T-helper 9 cell (primary cell): ENCODE data around the gene CDKAL1.
"Not testable (repeated sequence)": the region's sequence is repeated elsewhere in the genome, so short reads cannot be mapped to it uniquely, and the experiment has no call there.

Source experiments
- DNase-seq: peaks from one replicate; pipeline ENCODE4 v3.0.0-alpha.2; 2020

The CDKAL1 gene

GRCh38 chr6:21085643-21086042 lies 551.4 kb downstream of the CDKAL1 start:
- DNase-seq, result no peak

GRCh38 chr6:21087188-21087587 lies 552.9 kb downstream of the CDKAL1 start:
- no peak for DNase-seq

- no peak for DNase-seq
Observed at GRCh38 chr6:21091411-21091810, 557.2 kb downstream of the CDKAL1 start.

GRCh38 chr6:21092231-21092772 lies 558.0 kb downstream of the CDKAL1 start:
- not testable (repeated sequence) for DNase-seq

DNA sequence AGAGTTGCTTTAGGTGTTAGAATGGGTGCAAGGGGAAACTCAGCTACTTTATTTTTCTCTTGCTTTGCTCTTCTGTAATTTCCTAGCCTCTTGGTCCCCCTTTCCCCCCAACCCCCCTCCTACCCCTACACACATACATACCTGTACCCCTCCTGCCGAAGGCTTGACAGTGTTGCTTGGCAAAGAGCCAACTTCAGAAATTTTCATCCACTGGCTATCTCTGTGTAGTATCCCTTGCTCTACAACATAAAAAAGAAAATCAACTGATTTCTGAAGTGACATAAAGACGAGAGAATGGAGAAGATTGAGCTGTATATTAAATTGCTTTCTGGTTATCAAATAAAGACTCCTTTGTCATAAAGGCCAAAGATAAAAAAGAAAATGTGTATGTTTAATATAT lies 561.2 kb downstream of the CDKAL1 start:
- DNase-seq, result no peak

DNA sequence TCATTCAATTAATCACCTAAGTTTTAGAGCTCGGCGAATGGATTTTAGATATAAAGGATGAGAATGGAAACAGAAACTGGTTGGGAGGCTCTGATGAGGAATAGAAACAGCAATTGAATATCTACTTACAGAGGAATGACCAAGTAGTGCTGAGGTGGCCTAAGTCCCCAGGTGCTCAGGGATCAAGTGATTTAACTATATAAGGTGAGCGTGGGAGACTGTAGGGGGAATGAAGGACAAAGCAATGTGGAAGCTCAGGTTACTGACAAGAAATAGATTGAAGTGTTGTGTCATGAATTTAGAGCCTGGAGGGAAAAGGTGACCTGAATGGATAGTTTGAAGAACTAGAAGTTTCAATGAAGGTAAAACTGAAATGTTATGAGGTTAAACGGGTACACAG lies 563.9 kb downstream of the CDKAL1 start:
- DNase-seq, result no peak

- no peak for DNase-seq
Observed at GRCh38 chr6:21098744-21099143, 564.5 kb downstream of the CDKAL1 start.

DNA sequence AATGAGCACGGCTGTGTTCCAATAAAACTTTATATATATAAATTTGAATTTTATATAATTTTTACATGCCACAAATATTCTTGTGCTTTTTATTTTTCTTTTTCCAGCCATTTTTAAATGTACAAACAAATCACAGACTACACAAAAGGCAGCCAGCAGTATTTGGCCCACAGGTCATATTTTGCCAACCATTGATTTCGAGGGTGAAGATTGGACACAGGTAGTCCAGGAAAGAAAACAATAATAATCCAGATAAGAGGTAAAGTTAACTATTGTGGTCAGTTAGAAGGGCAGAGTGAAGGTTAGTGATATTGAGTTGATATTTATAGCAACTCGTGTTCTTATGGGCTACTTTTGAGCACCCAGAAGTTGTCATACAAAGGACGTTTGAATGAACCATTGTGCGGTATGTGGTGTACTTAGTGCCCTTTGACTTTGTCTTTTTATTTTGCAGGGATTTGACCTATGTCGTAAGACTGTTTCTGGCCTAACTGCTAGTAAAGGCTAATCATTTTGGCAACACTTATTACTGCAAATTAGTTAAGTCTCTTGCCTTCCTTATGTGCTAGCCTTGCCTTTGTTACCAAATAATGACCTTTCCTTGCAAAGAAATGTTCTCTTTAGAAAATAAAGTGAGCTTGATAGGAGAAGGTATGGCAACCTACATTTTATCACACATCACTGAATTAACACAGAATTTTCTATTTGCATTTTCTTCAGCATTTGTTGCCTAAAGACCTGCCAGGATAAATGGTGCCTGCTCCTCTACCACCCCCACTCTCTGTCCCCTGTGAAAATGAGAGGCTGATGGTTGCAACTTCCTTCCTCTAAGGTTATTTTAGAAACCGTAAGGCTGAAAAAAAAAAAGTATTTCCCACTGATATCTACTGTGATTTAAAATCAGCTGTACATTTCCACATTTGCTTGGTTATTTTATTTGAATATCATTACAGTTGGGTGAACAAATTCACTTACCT lies 565.4 kb downstream of the CDKAL1 start:
- DNase-seq, result no peak

GRCh38 chr6:21100991-21101390 lies 566.7 kb downstream of the CDKAL1 start:
- no peak for DNase-seq

DNA sequence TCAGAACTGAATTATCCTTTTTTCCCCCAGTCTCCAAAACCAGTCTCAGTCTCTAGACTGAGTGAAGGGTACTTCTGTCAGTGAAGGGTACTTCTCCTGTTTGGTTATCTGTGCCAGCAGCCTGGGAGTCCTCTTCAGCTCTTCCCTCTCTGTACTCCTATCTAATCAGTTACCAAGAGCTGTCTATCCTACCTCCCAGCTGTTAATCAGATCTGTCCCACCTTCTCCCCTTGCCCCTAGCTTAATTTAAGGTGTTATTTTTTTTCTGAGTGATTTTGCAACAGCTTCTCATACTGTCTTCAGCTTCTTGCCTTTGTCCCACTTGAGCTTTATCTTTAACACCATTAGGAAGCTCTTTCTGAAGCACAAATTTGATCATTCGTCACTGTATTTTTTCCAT lies 567.4 kb downstream of the CDKAL1 start:
- no peak for DNase-seq

- no peak for DNase-seq
Observed at GRCh38 chr6:21102201-21102600, 567.9 kb downstream of the CDKAL1 start.

- DNase-seq, result no peak
Observed at GRCh38 chr6:21102624-21103023, 568.4 kb downstream of the CDKAL1 start.

- DNase-seq, result no peak
Observed at GRCh38 chr6:21103626-21104224, 569.5 kb downstream of the CDKAL1 start.

DNA sequence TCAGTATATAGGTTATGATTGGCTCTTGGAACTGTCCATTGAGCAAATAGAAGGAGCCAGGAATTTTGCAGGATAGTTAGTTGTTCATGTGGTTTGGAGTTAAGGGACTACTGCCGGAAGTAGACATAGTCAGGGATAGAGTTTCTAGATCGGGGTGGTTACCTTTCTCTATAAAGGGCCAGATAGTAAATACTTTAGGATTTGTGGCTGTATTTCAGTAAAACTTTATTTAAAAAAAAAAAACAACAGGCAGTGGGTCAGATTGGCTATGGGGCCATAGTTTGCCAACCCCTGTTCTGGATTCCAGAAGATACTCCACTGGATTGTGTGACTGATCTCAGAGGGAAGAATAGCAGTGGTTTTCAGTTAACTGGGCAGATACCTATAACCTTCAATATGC lies 570.0 kb downstream of the CDKAL1 start:
- DNase-seq, result no peak

DNA sequence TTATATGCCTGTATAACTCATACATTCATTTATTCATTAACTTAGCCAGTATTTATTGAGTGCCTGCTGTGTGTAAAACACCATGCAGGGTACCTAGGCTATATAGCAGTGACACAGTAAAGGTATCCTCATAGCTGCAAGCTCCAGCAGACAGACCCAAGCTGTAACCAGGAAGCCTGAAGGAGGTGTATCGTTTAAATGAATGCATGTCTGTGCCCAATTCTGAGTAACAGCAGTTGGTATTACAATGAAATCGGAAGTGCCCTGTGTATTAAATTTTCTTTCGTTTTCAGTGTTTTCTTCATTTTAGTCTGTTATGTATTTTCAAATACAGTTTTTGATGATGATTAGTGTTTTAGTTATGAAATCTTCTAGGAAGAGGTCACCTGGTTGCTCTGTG lies 573.5 kb downstream of the CDKAL1 start:
- no peak for DNase-seq

GRCh38 chr6:21109391-21110178 lies 575.3 kb downstream of the CDKAL1 start:
- no peak for DNase-seq

DNA sequence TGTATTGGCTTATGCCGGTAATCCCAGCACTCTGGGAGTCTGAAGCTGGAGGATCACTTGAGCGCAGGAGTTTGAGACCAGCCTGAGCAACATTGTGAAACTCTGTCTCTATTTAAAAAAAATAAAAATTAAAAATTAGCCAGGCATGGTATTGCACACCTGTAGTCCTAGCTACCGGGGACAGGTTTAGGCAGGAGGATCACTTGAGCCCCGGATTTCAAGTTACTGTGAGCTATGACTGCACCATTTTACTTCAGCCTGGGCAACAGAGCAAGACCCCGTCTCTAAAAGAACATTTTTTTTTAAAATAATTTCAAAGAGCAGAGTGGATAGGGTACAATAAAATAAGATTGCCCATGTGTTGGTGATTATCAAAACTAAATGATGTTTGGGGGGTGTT lies 576.4 kb downstream of the CDKAL1 start:
- DNase-seq, result no peak

GRCh38 chr6:21111093-21111725 lies 577.0 kb downstream of the CDKAL1 start:
- DNase-seq, result no peak

DNA sequence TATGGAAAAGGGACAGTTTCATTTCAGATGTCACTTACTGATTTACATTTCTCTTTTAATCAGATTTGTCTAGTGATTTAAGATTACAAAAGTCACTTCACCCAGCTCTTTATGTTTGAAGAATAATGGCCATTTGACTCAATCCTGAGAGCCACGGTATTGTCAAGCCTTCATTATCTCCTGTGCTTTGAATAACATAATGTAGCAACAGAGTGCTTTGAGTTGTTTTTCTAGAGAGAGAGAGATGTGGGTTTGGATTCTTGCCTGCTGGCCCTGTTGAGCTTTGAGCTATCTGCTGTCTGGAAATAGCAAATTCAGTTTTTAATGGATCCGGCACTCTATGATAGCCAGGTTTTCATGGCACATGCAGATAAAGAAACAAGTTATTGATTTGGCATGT lies 580.9 kb downstream of the CDKAL1 start:
- DNase-seq, result no peak

DNA sequence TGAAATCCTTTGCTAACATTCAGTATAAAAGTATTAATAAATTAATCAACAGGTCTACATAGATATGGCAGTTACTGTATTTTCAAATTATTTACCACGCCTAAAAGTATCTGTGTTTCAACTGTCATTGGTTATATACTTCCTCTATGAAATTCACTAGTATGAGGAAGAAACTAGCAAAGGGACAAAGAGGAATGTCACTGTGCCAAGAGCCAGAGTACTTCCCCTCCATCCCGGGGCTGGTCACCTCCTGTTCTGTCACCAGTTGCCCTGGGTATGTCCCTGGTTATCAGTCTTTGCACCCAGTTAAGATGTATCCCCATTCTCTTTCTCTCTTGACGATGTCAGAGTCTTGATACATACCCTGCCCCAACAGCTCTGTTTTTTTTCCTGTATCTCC lies 582.5 kb downstream of the CDKAL1 start:
- no peak for DNase-seq

GRCh38 chr6:21118216-21118780 lies 584.0 kb downstream of the CDKAL1 start:
- DNase-seq, result no peak

DNA sequence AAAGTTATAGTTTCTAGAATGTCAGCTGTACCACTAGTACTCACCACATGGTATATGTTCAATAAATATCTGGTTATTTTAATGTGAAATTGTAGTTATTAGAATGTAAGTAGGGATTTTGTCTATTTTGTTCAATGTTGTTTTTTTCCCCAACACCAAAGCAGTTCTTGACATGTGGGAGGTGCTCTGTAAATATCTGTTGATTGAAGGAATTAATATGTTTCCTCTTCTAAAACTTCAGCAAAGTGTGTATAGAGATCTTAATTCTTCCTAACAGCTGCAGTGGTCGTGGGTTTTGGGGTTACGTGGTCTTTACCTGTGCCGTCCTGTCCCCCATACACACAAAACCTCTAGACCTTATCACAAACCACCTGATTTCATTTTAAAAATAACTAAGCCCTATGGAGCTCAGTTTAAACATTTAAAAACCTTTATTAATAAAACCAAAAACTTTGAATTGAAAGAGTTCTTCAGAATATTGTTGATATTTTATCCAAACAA lies 587.4 kb downstream of the CDKAL1 start:
- DNase-seq, result no peak
